GM12874 (cell line): ENCODE measurements around the gene IPO13.

ENCODE experiments used
- CTCF ChIP-seq: IDR thresholded peaks from 2 replicates; pipeline ENCODE4 v1.5.1; 2011; ENCODE audit warnings: low read depth, mild to moderate bottlenecking, control low read depth, low read length, moderate library complexity; ENCODE audit not compliant: insufficient read depth

IPO13 gene

GRCh38 chr1:43914576-43915525, 31.9 kb upstream of the IPO13 start:
- TF ChIP-seq CTCF = no peak

GRCh38 chr1:43919906-43920305, 26.8 kb upstream of the IPO13 start:
- TF ChIP-seq CTCF = no peak

- no peak for TF ChIP-seq CTCF
Observed at GRCh38 chr1:43921022-43921421, 25.7 kb upstream of the IPO13 start.

- TF ChIP-seq CTCF = no peak
Observed at GRCh38 chr1:43924516-43924915, 22.2 kb upstream of the IPO13 start.

GRCh38 chr1:43925846-43926245, 20.9 kb upstream of the IPO13 start:
- TF ChIP-seq CTCF = no peak

GRCh38 chr1:43930168-43930948, 16.4 kb upstream of the IPO13 start:
- TF ChIP-seq CTCF = peak; percentile 57

- no peak for TF ChIP-seq CTCF
Observed at GRCh38 chr1:43930949-43931275, 15.8 kb upstream of the IPO13 start.
